ENCODE measurements around the gene NPPB. TPM values are rescaled to one million over a fixed set of nuclear protein-coding genes. Genes with fewer than 3 reads are reported as not detected.

Gene NPPB
- total and polyA plus RNA-seq, 9 of the 15 experiments (the other 6 are each of a cell fraction or from before 2014, with no cell fraction given) = not detected

DNA sequence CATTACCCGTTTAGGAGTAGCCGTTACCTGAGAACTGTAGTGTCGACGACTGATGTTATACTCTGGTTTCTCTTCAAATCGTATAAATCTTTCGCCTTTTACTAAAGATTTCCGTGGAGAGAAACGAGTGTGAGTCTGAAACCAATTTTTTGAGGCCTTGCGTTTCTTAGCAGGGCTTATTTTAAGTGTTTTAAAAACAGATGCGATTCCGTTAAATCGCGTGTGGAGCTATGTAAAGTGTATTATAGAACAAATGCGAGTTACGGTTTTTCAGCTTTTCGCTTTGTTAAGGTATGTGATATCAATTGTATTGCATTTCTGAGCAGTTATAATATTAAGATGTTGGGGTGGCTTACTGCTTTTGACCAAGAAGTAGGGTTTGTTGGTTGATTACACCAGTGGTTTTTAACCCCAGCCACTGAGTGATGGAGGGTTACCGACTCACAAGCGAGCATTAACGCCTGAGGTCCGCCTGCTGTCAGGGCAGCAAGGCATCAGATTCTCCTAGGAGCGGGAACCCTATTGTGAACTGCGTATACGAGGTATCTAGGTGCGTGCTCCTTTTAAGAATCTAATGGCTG lies 49.4 kb upstream of the NPPB start (continued):
- TF ChIP-seq, protein P1, sequence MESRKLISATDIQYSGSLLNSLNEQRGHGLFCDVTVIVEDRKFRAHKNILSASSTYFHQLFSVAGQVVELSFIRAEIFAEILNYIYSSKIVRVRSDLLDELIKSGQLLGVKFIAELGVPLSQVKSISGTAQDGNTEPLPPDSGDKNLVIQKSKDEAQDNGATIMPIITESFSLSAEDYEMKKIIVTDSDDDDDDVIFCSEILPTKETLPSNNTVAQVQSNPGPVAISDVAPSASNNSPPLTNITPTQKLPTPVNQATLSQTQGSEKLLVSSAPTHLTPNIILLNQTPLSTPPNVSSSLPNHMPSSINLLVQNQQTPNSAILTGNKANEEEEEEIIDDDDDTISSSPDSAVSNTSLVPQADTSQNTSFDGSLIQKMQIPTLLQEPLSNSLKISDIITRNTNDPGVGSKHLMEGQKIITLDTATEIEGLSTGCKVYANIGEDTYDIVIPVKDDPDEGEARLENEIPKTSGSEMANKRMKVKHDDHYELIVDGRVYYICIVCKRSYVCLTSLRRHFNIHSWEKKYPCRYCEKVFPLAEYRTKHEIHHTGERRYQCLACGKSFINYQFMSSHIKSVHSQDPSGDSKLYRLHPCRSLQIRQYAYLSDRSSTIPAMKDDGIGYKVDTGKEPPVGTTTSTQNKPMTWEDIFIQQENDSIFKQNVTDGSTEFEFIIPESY (CRISPR knock-in tag; IDR thresholded peaks at IDR 0.05) = peak; percentile 76
- TF ChIP-seq, protein P2, sequence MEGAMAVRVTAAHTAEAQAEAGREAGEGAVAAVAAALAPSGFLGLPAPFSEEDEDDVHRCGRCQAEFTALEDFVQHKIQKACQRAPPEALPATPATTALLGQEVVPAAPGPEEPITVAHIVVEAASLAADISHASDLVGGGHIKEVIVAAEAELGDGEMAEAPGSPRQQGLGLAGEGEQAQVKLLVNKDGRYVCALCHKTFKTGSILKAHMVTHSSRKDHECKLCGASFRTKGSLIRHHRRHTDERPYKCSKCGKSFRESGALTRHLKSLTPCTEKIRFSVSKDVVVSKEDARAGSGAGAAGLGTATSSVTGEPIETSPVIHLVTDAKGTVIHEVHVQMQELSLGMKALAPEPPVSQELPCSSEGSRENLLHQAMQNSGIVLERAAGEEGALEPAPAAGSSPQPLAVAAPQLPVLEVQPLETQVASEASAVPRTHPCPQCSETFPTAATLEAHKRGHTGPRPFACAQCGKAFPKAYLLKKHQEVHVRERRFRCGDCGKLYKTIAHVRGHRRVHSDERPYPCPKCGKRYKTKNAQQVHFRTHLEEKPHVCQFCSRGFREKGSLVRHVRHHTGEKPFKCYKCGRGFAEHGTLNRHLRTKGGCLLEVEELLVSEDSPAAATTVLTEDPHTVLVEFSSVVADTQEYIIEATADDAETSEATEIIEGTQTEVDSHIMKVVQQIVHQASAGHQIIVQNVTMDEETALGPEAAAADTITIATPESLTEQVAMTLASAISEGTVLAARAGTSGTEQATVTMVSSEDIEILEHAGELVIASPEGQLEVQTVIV (CRISPR knock-in tag; IDR thresholded peaks at IDR 0.05; ENCODE audit: borderline replicate concordance) = peak; percentile 91
- peak; percentile 90 for TF ChIP-seq ZNF174 (CRISPR knock-in tag; IDR thresholded peaks at IDR 0.05)
- no peak for TF ChIP-seq SRSF1 (IDR thresholded peaks at IDR 0.05; ENCODE audit: low read depth, low read length)
- TF ChIP-seq MYC (IDR thresholded peaks at IDR 0.05; ENCODE audit: low read depth, low read length) = peak; percentile 43; the same call in 1 of the 2 replicates
- peak; percentile 93 for TF ChIP-seq MYC (CRISPR knock-in tag; IDR thresholded peaks at IDR 0.05; ENCODE audit: borderline replicate concordance, low read depth)
- peak; percentile 100 for TF ChIP-seq PHB (CRISPR knock-in tag; IDR thresholded peaks at IDR 0.05)
- TF ChIP-seq, protein P3, sequence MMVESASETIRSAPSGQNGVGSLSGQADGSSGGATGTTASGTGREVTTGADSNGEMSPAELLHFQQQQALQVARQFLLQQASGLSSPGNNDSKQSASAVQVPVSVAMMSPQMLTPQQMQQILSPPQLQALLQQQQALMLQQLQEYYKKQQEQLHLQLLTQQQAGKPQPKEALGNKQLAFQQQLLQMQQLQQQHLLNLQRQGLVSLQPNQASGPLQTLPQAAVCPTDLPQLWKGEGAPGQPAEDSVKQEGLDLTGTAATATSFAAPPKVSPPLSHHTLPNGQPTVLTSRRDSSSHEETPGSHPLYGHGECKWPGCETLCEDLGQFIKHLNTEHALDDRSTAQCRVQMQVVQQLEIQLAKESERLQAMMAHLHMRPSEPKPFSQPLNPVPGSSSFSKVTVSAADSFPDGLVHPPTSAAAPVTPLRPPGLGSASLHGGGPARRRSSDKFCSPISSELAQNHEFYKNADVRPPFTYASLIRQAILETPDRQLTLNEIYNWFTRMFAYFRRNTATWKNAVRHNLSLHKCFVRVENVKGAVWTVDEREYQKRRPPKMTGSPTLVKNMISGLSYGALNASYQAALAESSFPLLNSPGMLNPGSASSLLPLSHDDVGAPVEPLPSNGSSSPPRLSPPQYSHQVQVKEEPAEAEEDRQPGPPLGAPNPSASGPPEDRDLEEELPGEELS (CRISPR knock-in tag; IDR thresholded peaks at IDR 0.05; ENCODE audit: borderline replicate concordance) = peak; percentile 56
- peak; percentile 99 for TF ChIP-seq ZNF696 (CRISPR knock-in tag; conservative IDR thresholded peaks at IDR 0.05)
- TF ChIP-seq ZNF224 (CRISPR knock-in tag; IDR thresholded peaks at IDR 0.05) = no peak; the same call in none of the 2 replicates
- TF ChIP-seq, protein P4, sequence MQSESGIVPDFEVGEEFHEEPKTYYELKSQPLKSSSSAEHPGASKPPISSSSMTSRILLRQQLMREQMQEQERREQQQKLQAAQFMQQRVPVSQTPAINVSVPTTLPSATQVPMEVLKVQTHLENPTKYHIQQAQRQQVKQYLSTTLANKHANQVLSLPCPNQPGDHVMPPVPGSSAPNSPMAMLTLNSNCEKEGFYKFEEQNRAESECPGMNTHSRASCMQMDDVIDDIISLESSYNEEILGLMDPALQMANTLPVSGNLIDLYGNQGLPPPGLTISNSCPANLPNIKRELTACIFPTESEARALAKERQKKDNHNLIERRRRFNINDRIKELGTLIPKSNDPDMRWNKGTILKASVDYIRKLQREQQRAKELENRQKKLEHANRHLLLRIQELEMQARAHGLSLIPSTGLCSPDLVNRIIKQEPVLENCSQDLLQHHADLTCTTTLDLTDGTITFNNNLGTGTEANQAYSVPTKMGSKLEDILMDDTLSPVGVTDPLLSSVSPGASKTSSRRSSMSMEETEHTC (IDR thresholded peaks at IDR 0.05) = peak; percentile 69; the same call in 1 of the 2 replicates
- peak; percentile 87; the same call in 1 of the 2 replicates for TF ChIP-seq TOE1 (IDR thresholded peaks at IDR 0.05; ENCODE audit: borderline replicate concordance)
- peak; percentile 87; the same call in 1 of the 2 replicates for TF ChIP-seq TOE1 (CRISPR knock-in tag; IDR thresholded peaks at IDR 0.05; ENCODE audit: borderline replicate concordance, low read depth)
- peak; percentile 68; the same call in 1 of the 2 replicates for TF ChIP-seq JUND (IDR thresholded peaks at IDR 0.05; ENCODE audit: borderline replicate concordance, low read depth, low read length)
- TF ChIP-seq JUND (tag; IDR thresholded peaks at IDR 0.05; ENCODE audit: borderline replicate concordance, low read depth, low read length) = peak; percentile 81; the same call in 1 of the 3 replicates
- peak; percentile 55 for TF ChIP-seq CEBPG (CRISPR knock-in tag; IDR thresholded peaks at IDR 0.05)
- TF ChIP-seq CEBPG (tag; conservative IDR thresholded peaks at IDR 0.05 in 1 of 2, IDR thresholded peaks at IDR 0.05 in 1 of 2) = peak in 1 of 2 experiments; percentile 62; a peak in 2 of 4 replicates

All from K562 (cell line).